ENCODE data around the gene CACNB4.

Gene CACNB4

DNA sequence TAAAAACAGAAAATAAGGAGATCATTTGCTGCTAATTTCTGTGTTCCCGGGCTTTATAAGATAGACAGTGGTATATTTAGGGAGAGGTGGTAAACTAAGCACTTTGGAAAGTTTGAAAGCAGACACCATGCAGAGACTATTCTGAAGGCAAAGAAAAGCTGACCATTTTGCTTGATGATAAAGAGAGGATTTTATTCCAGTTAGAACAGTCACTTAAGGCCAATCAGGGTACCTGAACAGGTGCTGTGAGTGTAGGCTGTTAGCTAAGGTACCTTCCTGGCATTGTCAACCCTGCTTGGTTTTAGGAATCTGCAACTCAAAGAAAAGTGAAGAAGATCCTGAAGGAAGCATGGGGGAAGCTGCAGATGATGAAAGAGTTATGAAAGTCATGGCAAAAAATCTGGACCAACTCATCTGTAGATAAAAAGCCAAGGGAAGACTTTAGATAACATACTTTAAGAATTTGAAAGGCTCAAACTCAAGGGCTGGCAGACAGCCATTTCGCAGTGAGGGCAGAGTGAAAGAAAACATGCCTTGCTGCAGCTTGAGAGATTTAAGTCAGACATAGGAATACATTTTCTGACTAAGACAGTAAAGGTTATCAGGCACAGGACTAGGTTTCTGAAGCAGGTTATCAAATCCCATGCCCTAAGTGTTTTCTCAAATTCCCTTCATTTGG lies 190.5 kb downstream of the CACNB4 start:
- Histone ChIP-seq H3K4me1 (ENCODE audit: insufficient read depth, insufficient read length) (no peaks in the 10 kb centered on the region), H3K9me3 (ENCODE audit: insufficient read depth, low read length) (no peaks in the 10 kb centered on the region), H3K36me3 (ENCODE audit: insufficient read depth, insufficient read length, low read length) (no peaks in the 10 kb centered on the region), H3K9ac (ENCODE audit: insufficient read length, low read depth) (no peak overlapping the region), H3K27me3 (ENCODE audit: insufficient read depth, insufficient read length) (no peaks in the 10 kb centered on the region), H3K4me3 (ENCODE audit: insufficient read length, low read depth) (no peak overlapping the region)
- no peak for TF ChIP-seq SUZ12 (IDR thresholded peaks at IDR 0.05; ENCODE audit: extremely low read depth, insufficient read depth, insufficient read length)
- no peak for TF ChIP-seq ZNF274 (IDR thresholded peaks at IDR 0.05; ENCODE audit: low read depth, low read length)
- no peak for TF ChIP-seq YY1 (IDR thresholded peaks at IDR 0.05; ENCODE audit: insufficient read depth, insufficient read length)
- no peak for DNase-seq (ENCODE audit: low read depth, low spot score)

DNA sequence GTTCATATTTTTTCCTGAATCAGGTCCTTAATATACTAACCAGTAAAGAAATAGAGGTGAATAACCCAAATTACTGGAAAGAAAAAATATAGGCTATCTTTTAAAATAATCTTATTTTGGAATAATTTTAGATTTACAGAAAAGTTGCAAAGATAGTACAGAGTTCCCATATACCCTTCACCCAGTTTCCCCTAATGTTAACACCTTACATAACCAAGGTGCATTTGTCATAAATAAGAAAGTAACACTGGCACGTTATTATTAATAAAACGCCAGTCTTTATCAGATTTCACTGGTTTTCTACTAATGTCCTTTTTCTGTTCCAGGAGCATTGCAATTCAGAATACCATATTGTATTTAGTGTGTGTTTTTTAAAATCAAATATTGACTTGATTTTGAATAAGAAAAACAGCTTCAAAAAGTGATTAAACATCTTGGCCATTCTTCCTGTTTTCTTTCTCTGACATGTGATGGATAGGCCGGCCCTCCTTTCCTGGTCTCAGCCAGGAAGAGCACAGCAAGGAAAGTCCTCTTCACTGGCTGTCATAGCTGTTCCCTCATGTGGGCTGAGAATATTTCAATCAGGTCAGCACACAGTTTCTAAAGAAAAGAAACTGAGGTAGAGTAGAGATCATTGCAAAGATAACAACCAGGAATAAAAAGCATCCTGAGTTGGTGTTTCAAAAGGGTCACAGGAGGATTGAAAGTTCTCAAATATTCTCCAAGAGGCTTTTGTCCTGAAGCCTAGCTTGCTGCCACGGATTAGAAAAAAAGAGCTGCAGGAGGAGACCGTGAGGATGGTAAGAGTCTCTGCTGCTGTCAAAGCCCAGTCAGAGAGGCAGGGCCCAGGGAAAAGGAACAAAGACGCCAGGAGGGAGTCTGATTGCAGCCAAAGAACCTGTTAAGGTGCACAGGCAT lies 191.3 kb downstream of the CACNB4 start:
- Histone ChIP-seq H3K27me3 (ENCODE audit: insufficient read depth, insufficient read length) (no peaks in the 10 kb centered on the region), H3K9ac (ENCODE audit: insufficient read length, low read depth) (no peak overlapping the region), H3K36me3 (ENCODE audit: insufficient read depth, insufficient read length, low read length) (no peaks in the 10 kb centered on the region), H3K4me3 (ENCODE audit: insufficient read length, low read depth) (no peak overlapping the region), H3K9me3 (ENCODE audit: insufficient read depth, low read length) (no peaks in the 10 kb centered on the region), H3K4me1 (ENCODE audit: insufficient read depth, insufficient read length) (no peaks in the 10 kb centered on the region)
- TF ChIP-seq YY1 (IDR thresholded peaks at IDR 0.05; ENCODE audit: insufficient read depth, insufficient read length): no peak
- TF ChIP-seq ZNF274 (IDR thresholded peaks at IDR 0.05; ENCODE audit: low read depth, low read length): no peak
- no peak for TF ChIP-seq SUZ12 (IDR thresholded peaks at IDR 0.05; ENCODE audit: extremely low read depth, insufficient read depth, insufficient read length)
- DNase-seq (ENCODE audit: low read depth, low spot score): no peak

DNA sequence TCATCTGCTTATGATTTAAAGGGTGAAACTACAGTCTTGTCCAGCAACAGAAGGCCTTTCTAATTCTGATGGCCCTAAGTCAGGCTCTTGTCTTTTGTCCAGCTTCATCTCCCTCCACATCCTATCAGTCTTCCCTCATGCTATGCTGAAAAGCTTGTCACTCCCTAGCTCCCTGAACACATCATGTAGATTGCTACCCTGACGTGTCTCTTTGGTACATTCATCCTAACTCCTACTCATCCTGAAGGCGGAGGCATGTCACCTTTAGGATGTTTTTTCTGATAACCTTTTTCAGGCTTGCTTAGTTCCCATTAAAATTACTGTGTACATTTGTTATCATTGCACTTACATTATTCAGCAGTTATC lies 192.2 kb downstream of the CACNB4 start:
- DNase-seq (ENCODE audit: low read depth, low spot score): no peak
- Histone ChIP-seq H3K4me1 (ENCODE audit: insufficient read depth, insufficient read length) (no peaks in the 10 kb centered on the region), H3K27me3 (ENCODE audit: insufficient read depth, insufficient read length) (no peaks in the 10 kb centered on the region), H3K36me3 (ENCODE audit: insufficient read depth, insufficient read length, low read length) (no peaks in the 10 kb centered on the region), H3K9ac (ENCODE audit: insufficient read length, low read depth) (no peak overlapping the region), H3K4me3 (ENCODE audit: insufficient read length, low read depth) (no peak overlapping the region), H3K9me3 (ENCODE audit: insufficient read depth, low read length) (no peaks in the 10 kb centered on the region)
- no peak for TF ChIP-seq YY1 (IDR thresholded peaks at IDR 0.05; ENCODE audit: insufficient read depth, insufficient read length)
- TF ChIP-seq ZNF274 (IDR thresholded peaks at IDR 0.05; ENCODE audit: low read depth, low read length): no peak
- no peak for TF ChIP-seq SUZ12 (IDR thresholded peaks at IDR 0.05; ENCODE audit: extremely low read depth, insufficient read depth, insufficient read length)

DNA sequence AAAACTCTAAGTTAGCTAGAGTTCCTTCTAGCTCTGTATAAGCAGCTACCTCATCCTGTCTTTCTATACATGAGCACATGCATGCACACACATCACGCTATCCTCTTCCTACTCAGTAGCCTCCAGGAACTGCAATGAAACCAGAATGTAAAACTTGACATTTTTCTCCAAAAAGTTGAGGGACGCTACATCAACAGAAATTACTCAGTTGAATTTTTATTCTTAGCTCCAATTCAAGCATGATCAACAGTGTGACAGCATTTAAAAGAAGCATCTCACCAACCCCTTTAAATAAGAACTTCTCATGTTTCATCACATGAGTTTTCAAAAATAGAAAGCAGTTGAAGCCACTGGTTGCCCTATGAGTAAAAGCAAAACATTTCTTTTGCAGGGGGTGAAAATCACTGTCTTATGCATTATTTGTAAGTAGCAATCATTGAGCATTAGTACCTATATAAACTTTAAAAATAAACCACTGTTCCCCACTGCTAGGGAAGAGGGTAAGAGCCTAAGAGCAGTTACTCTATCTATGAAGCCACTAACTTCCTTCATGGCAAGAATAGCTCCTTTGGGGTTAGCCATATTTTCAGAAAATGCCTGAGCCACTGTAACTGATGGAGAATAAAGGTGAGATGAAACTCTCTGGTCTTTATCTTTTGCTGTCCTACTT lies 192.7 kb downstream of the CACNB4 start:
- no peak overlapping the region for H3K4me3 ChIP-seq (ENCODE audit: insufficient read length, low read depth)
- no peaks in the 10 kb centered on the region for H3K36me3 ChIP-seq (ENCODE audit: insufficient read depth, insufficient read length, low read length)
- TF ChIP-seq YY1 (IDR thresholded peaks at IDR 0.05; ENCODE audit: insufficient read depth, insufficient read length) (no peak), SUZ12 (IDR thresholded peaks at IDR 0.05; ENCODE audit: extremely low read depth, insufficient read depth, insufficient read length) (no peak), ZNF274 (IDR thresholded peaks at IDR 0.05; ENCODE audit: low read depth, low read length) (no peak)
- no peaks in the 10 kb centered on the region for H3K4me1 ChIP-seq (ENCODE audit: insufficient read depth, insufficient read length)
- H3K9ac ChIP-seq (ENCODE audit: insufficient read length, low read depth): no peak overlapping the region
- H3K9me3 ChIP-seq (ENCODE audit: insufficient read depth, low read length): no peaks in the 10 kb centered on the region
- H3K27me3 ChIP-seq (ENCODE audit: insufficient read depth, insufficient read length): no peaks in the 10 kb centered on the region
- no peak for DNase-seq (ENCODE audit: low read depth, low spot score)

DNA sequence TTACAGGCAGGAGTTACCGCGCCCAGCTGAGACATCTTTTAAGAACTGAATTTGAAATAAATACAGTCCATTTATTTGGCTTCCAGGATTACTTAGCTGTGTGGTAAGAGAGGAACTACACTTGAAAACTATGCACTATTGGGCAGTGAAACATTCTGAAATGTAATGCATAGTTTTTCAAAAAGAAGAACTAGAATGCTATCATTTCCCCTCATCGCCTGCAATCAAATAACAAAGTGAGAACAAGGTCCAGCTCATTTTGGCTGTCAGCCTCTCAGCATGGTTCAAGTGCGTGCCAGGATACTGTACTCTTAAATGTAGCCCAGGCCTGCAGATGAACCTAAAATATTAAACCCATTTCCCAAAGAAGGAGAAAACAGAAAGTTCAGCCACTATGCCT lies 194.0 kb downstream of the CACNB4 start:
- Histone ChIP-seq H3K4me3 (ENCODE audit: insufficient read length, low read depth) (no peak overlapping the region), H3K27me3 (ENCODE audit: insufficient read depth, insufficient read length) (no peaks in the 10 kb centered on the region), H3K36me3 (ENCODE audit: insufficient read depth, insufficient read length, low read length) (no peaks in the 10 kb centered on the region), H3K4me1 (ENCODE audit: insufficient read depth, insufficient read length) (no peaks in the 10 kb centered on the region), H3K9me3 (ENCODE audit: insufficient read depth, low read length) (no peaks in the 10 kb centered on the region), H3K9ac (ENCODE audit: insufficient read length, low read depth) (no peak overlapping the region)
- DNase-seq (ENCODE audit: low read depth, low spot score): no peak
- TF ChIP-seq SUZ12 (IDR thresholded peaks at IDR 0.05; ENCODE audit: extremely low read depth, insufficient read depth, insufficient read length) (no peak), ZNF274 (IDR thresholded peaks at IDR 0.05; ENCODE audit: low read depth, low read length) (no peak), YY1 (IDR thresholded peaks at IDR 0.05; ENCODE audit: insufficient read depth, insufficient read length) (no peak)

DNA sequence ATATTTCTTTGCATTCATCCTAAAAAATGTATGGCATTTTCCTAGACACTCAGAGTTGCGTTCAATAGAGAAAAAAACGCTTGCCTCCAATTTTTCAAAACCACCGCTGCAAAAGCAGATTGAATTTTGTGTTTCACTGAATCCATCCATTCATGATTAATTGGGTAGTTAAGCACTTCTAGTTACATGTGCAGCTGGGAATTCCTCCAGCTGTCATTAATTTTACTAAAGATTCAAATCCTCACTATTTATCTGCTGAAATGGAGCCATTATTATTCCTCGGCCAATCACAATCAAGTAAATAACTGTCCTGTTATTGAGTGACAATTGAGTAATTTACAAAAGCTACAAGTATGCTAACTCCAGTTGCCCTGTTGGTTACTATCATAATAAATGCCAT lies 194.8 kb downstream of the CACNB4 start:
- Histone ChIP-seq H3K36me3 (ENCODE audit: insufficient read depth, insufficient read length, low read length) (no peaks in the 10 kb centered on the region), H3K4me1 (ENCODE audit: insufficient read depth, insufficient read length) (no peaks in the 10 kb centered on the region), H3K4me3 (ENCODE audit: insufficient read length, low read depth) (no peak overlapping the region), H3K9me3 (ENCODE audit: insufficient read depth, low read length) (no peaks in the 10 kb centered on the region), H3K27me3 (ENCODE audit: insufficient read depth, insufficient read length) (no peaks in the 10 kb centered on the region), H3K9ac (ENCODE audit: insufficient read length, low read depth) (no peak overlapping the region)
- TF ChIP-seq SUZ12 (IDR thresholded peaks at IDR 0.05; ENCODE audit: extremely low read depth, insufficient read depth, insufficient read length) (no peak), YY1 (IDR thresholded peaks at IDR 0.05; ENCODE audit: insufficient read depth, insufficient read length) (no peak), ZNF274 (IDR thresholded peaks at IDR 0.05; ENCODE audit: low read depth, low read length) (no peak)
- DNase-seq (ENCODE audit: low read depth, low spot score): no peak

DNA sequence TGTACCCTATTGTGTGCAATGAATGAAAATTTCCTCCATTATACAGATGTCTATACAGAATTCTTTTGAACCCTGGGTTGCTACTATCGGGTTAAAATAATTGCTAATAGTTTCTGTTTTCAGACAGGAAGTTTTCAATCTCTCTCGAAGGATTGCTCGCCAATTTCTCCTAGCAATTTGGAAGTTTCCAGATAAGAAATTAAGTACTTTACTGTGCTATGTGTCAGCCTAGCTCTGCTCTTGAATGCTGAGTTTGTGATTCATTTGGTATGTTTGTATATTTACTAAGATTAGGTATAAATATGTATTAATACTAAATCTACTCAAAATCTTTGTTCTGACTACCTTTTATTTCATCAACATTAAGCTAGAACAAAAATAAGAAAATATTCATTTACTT lies 196.0 kb downstream of the CACNB4 start:
- H3K9me3 ChIP-seq (ENCODE audit: insufficient read depth, low read length): no peaks in the 10 kb centered on the region
- H3K9ac ChIP-seq (ENCODE audit: insufficient read length, low read depth): no peak overlapping the region
- H3K27me3 ChIP-seq (ENCODE audit: insufficient read depth, insufficient read length): no peaks in the 10 kb centered on the region
- no peak overlapping the region for H3K4me3 ChIP-seq (ENCODE audit: insufficient read length, low read depth)
- no peak for DNase-seq (ENCODE audit: low read depth, low spot score)
- no peaks in the 10 kb centered on the region for H3K36me3 ChIP-seq (ENCODE audit: insufficient read depth, insufficient read length, low read length)
- TF ChIP-seq YY1 (IDR thresholded peaks at IDR 0.05; ENCODE audit: insufficient read depth, insufficient read length) (no peak), SUZ12 (IDR thresholded peaks at IDR 0.05; ENCODE audit: extremely low read depth, insufficient read depth, insufficient read length) (no peak), ZNF274 (IDR thresholded peaks at IDR 0.05; ENCODE audit: low read depth, low read length) (no peak)
- H3K4me1 ChIP-seq (ENCODE audit: insufficient read depth, insufficient read length): no peaks in the 10 kb centered on the region
